Neural cell (in vitro differentiated cells): ENCODE data around the gene YIF1B. TPM values are rescaled to one million over a fixed set of nuclear protein-coding genes. Genes with fewer than 3 reads are reported as not detected.

ENCODE experiments used
- H2AFZ ChIP-seq: fragments of 200-600, 300-800 bp; sonication (generic), shearing (Covaris generic); 2 replicates; pipeline ENCODE4 v1.6.0; 2014; ENCODE audit warnings: low read depth, mild to moderate bottlenecking, antibody characterized with exemption, low read length, moderate library complexity
- H3F3A ChIP-seq: fragments of 200-600 bp; shearing (Covaris generic); 2 replicates; pipeline ENCODE4 v1.6.1; 2016; ENCODE audit warnings: mild to moderate bottlenecking, moderate library complexity, mixed read lengths, antibody characterized with exemption, low read length; ENCODE audit not compliant: insufficient read depth, poor library complexity, severe bottlenecking
- H3K27ac ChIP-seq: fragments of 200-600, 300-800 bp; sonication (generic), shearing (Covaris generic); 2 replicates; pipeline ENCODE4 v1.5.1; 2014; ENCODE audit warnings: mild to moderate bottlenecking, low read length, moderate library complexity
- H3K27me3 ChIP-seq: fragments of 300-800, 200-600 bp; sonication (generic), shearing (Covaris generic); 2 replicates; pipeline ENCODE4 v1.6.0; 2014; ENCODE audit warnings: mild to moderate bottlenecking, low read depth, low read length, moderate library complexity; ENCODE audit not compliant: insufficient read depth
- H3K36me3 ChIP-seq: fragments of 300-800, 200-600 bp; sonication (generic), shearing (Covaris generic); 2 replicates; pipeline ENCODE4 v1.5.1; 2014; ENCODE audit warnings: mild to moderate bottlenecking, antibody characterized with exemption, low read length, moderate library complexity; ENCODE audit not compliant: insufficient read depth
- H3K4me2 ChIP-seq: fragments of 300-800, 200-600 bp; sonication (generic), shearing (Covaris generic); 2 replicates; pipeline ENCODE4 v1.6.0; 2014; ENCODE audit warnings: mild to moderate bottlenecking, low read length
- H3K4me3 ChIP-seq: fragments of 300-800, 200-600 bp; sonication (generic), shearing (Covaris generic); 2 replicates; pipeline ENCODE4 v1.5.1; 2014; ENCODE audit warnings: mild to moderate bottlenecking, low read length, moderate library complexity
- H3K79me2 ChIP-seq: fragments of 200-600 bp; shearing (Covaris generic); replicated peaks from 2 replicates; pipeline ENCODE4 v1.6.0; 2014; ENCODE audit warnings: mild to moderate bottlenecking, low read length, moderate library complexity; ENCODE audit not compliant: insufficient read depth
- H3K9ac ChIP-seq: fragments of 300-800, 200-600 bp; sonication (generic), shearing (Covaris generic); 2 replicates; pipeline ENCODE4 v1.6.1; 2016; ENCODE audit warnings: mild to moderate bottlenecking, low read length, mixed read lengths
- H3K9me2 ChIP-seq: fragments of 200-600 bp; shearing (Covaris generic); 2 replicates; pipeline ENCODE4 v1.6.1; 2016; ENCODE audit warnings: mild to moderate bottlenecking, low read length, mixed read lengths; ENCODE audit not compliant: insufficient read depth
- H3K9me3 ChIP-seq: fragments of 200-600, 300-800 bp; sonication (generic), shearing (Covaris generic); 2 replicates; pipeline ENCODE4 v1.6.1; 2016; ENCODE audit warnings: mild to moderate bottlenecking, mixed run types, low read length, moderate library complexity, mixed read lengths
- H4K20me1 ChIP-seq: fragments of 200-600 bp; shearing (Covaris generic); 2 replicates; pipeline ENCODE4 v1.6.1; 2016; ENCODE audit warnings: mild to moderate bottlenecking, mixed run types; ENCODE audit not compliant: insufficient read depth
- CTCF ChIP-seq: fragments of 450-650 bp; IDR thresholded peaks from 2 replicates; pipeline ENCODE4 v1.5.1; 2014; ENCODE audit warnings: antibody characterized with exemption, mild to moderate bottlenecking, moderate library complexity; ENCODE audit not compliant: poor library complexity, severe bottlenecking
- EP300 ChIP-seq: fragments of 450-650 bp; conservative IDR thresholded peaks from 2 replicates; pipeline ENCODE4 v1.6.1; 2014; ENCODE audit warnings: antibody characterized with exemption, mild to moderate bottlenecking, moderate library complexity; ENCODE audit not compliant: poor library complexity, severe bottlenecking
- EZH2 ChIP-seq: fragments of 200-600, 300-800 bp; shearing (Covaris generic), sonication (generic); IDR thresholded peaks from 2 replicates; pipeline ENCODE4 v1.6.1; 2014; ENCODE audit warnings: antibody characterized with exemption, low read length, borderline replicate concordance, mild to moderate bottlenecking; ENCODE audit not compliant: insufficient read depth, poor library complexity, severe bottlenecking
- MXI1 ChIP-seq: fragments of 450-650 bp; conservative IDR thresholded peaks from 2 replicates; pipeline ENCODE4 v1.6.1; 2014; ENCODE audit warnings: antibody characterized with exemption, mild to moderate bottlenecking; ENCODE audit not compliant: poor library complexity, severe bottlenecking
- POLR2AphosphoS5 ChIP-seq: IDR thresholded peaks from 2 replicates; pipeline ENCODE4 v1.6.1; 2012
- RAD21 ChIP-seq: fragments of 450-650 bp; conservative IDR thresholded peaks from 2 replicates; pipeline ENCODE4 v1.6.1; 2014; ENCODE audit warnings: antibody characterized with exemption, mild to moderate bottlenecking, moderate library complexity
- SMC3 ChIP-seq: fragments of 450-650 bp; conservative IDR thresholded peaks from 2 replicates; pipeline ENCODE4 v1.6.1; 2014; ENCODE audit warnings: antibody characterized with exemption, mild to moderate bottlenecking, moderate library complexity; ENCODE audit not compliant: poor library complexity
- TAF1 ChIP-seq: IDR thresholded peaks from 2 replicates; pipeline ENCODE4 v1.6.1; 2012; ENCODE audit warnings: low read depth
- polyA plus RNA-seq: library from polyadenylated mRNA; depleted of rRNA; stranded (reverse); fragments of >200 nt; gene quantifications from 2 replicates; pipeline ENCODE4 v1.2.3, GENCODE V29; 2014
- TF ChIP-seq, protein P1 (sequence below): IDR thresholded peaks from 2 replicates; pipeline ENCODE4 v1.6.1; 2012; ENCODE audit warnings: borderline replicate concordance

Gene YIF1B
- polyA plus RNA-seq, 1 donor from 2014 or later: 84.0 TPM

DNA sequence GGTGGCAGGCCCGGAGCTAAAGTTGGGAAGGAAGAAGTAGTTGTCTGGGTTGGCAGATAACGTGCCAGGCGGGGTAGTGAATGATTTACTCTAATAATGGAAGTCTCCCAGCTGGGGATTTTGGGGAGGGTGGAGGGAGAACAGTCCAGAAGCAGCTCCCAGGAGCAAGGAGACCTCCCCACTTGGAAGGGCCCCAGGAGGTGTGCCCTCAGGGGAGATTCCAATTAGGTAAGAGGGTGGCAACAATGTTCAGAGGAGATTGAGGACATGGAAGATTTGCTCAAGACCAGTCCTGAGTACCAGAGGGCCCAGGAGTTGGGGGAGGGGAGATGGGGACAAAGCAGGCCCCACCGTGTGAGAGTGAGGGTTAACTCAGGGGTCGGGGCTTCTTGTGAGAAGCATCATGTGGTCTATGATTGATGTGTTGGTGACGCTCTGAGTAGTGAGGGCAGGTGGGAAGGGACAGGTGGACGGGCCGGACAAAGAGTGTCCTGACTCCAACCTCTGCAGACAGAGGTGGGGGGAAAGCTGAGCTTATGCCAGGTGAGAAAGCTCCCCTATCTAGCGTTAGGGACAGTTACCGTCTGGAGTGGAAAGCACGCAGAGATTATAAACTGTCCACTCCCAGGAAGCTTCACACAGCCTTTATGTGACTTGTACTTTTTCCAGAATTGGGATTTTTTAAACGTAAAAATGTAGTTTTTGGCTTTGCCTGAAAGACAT is 47.8 kb downstream of the YIF1B start:
- no peaks in the 10 kb centered on the region for H3F3A ChIP-seq
- H3K4me3 ChIP-seq: no peak overlapping the region
- no peak overlapping the region for H3K27ac ChIP-seq
- no peaks in the 10 kb centered on the region for H3K79me2 ChIP-seq
- TF ChIP-seq EP300: no peak
- no peak for TF ChIP-seq MXI1
- no peak for TF ChIP-seq EZH2
- TF ChIP-seq SMC3: no peak
- TF ChIP-seq, protein P1, sequence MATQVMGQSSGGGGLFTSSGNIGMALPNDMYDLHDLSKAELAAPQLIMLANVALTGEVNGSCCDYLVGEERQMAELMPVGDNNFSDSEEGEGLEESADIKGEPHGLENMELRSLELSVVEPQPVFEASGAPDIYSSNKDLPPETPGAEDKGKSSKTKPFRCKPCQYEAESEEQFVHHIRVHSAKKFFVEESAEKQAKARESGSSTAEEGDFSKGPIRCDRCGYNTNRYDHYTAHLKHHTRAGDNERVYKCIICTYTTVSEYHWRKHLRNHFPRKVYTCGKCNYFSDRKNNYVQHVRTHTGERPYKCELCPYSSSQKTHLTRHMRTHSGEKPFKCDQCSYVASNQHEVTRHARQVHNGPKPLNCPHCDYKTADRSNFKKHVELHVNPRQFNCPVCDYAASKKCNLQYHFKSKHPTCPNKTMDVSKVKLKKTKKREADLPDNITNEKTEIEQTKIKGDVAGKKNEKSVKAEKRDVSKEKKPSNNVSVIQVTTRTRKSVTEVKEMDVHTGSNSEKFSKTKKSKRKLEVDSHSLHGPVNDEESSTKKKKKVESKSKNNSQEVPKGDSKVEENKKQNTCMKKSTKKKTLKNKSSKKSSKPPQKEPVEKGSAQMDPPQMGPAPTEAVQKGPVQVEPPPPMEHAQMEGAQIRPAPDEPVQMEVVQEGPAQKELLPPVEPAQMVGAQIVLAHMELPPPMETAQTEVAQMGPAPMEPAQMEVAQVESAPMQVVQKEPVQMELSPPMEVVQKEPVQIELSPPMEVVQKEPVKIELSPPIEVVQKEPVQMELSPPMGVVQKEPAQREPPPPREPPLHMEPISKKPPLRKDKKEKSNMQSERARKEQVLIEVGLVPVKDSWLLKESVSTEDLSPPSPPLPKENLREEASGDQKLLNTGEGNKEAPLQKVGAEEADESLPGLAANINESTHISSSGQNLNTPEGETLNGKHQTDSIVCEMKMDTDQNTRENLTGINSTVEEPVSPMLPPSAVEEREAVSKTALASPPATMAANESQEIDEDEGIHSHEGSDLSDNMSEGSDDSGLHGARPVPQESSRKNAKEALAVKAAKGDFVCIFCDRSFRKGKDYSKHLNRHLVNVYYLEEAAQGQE: no peak
- TF ChIP-seq POLR2AphosphoS5: no peak
- TF ChIP-seq RAD21: no peak
- TF ChIP-seq TAF1: no peak
- no peaks in the 10 kb centered on the region for H3K36me3 ChIP-seq
- H3K4me2 ChIP-seq: no peak overlapping the region
- no peaks in the 10 kb centered on the region for H3K27me3 ChIP-seq
- no peak overlapping the region for H2AFZ ChIP-seq
- H4K20me1 ChIP-seq: no peaks in the 10 kb centered on the region
- H3K9me3 ChIP-seq: no peaks in the 10 kb centered on the region
- no peak overlapping the region for H3K9ac ChIP-seq
- no peaks in the 10 kb centered on the region for H3K9me2 ChIP-seq

DNA sequence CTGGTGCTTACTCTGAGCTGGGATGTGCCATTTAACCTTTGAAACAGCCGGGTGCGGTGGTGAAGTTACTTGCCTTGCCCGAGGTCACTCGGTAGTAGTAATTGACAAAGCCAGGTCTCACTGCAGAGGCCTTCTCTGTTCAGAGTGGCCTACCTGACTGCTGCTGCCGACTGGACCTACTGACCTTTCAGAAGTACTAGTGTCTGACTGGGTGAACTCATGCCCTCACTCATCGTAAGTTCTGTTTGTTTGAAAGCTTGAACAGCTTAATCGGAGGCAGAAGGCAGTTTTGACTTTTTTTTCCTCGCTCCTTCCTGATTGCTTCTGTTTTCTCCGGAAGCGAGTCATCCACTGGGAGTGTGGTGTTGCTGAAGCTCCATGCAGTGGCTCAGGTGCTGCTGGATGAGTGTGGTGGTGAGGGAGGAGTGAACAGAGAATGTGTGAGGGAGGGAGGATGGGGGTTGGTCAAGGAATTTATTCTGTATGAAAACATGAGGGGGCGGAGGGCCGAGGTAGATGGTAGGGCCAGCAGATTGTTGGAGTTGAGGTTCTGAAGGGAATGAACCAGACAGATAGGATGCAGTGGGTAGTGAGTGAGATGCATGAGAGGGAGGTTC is 48.7 kb downstream of the YIF1B start:
- no peaks in the 10 kb centered on the region for H3F3A ChIP-seq
- no peaks in the 10 kb centered on the region for H3K9me2 ChIP-seq
- H3K27ac ChIP-seq: no peak overlapping the region
- H3K36me3 ChIP-seq: no peaks in the 10 kb centered on the region
- H2AFZ ChIP-seq: no peak overlapping the region
- H3K4me3 ChIP-seq: no peak overlapping the region
- H3K79me2 ChIP-seq: no peaks in the 10 kb centered on the region
- TF ChIP-seq POLR2AphosphoS5: no peak
- no peak for TF ChIP-seq SMC3
- no peak for TF ChIP-seq CTCF
- TF ChIP-seq, protein P1: no peak
- TF ChIP-seq EZH2: no peak
- TF ChIP-seq MXI1: no peak
- no peak for TF ChIP-seq RAD21
- no peak for TF ChIP-seq EP300
- no peak for TF ChIP-seq TAF1
- no peaks in the 10 kb centered on the region for H3K9me3 ChIP-seq
- no peak overlapping the region for H3K4me2 ChIP-seq
- H4K20me1 ChIP-seq: no peaks in the 10 kb centered on the region
- H3K27me3 ChIP-seq: no peaks in the 10 kb centered on the region
- no peak overlapping the region for H3K9ac ChIP-seq
